Stimulated activated CD8-positive, alpha-beta memory T cell treated with anti-CD3 and anti-CD28 coated beads, Interleukin-15, amount 100 ng/mL, for 1 hour (primary cell): ENCODE data around the gene AATF.

ENCODE experiments used
- DNase-seq: peaks from one replicate; pipeline ENCODE4 v3.0.0-alpha.2; 2020; ENCODE audit warnings: low read depth

Gene AATF

DNA sequence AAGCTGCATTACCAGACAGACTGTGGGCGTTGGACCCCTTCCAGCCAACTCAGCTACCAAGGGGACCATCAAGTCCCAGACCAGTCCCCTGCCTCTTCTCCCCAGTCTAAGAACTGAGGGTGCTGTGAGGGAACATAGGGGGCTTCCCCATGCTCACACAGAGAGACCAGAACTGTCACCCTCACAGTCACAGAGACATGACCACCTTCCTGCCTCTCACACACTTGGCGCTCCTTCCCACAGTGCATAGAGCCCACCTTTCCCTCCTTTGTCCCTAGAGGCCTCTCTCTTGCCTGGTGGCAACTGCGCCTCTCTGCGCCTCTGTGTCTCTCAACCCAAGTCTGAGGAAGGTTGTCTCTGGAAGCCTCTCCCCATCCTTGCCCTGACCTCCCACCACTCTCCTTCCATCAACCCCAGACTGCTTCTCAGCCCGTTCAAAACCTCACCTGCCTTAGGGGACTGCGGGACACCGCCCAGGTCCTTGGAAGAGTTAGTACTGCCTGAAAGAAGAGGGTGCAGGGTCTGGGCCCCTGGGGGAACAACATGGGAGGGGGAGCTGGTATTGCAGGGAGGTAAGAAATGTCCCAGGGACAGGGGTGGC, 17.6 kb upstream of the AATF start:
- no peak for DNase-seq

DNA sequence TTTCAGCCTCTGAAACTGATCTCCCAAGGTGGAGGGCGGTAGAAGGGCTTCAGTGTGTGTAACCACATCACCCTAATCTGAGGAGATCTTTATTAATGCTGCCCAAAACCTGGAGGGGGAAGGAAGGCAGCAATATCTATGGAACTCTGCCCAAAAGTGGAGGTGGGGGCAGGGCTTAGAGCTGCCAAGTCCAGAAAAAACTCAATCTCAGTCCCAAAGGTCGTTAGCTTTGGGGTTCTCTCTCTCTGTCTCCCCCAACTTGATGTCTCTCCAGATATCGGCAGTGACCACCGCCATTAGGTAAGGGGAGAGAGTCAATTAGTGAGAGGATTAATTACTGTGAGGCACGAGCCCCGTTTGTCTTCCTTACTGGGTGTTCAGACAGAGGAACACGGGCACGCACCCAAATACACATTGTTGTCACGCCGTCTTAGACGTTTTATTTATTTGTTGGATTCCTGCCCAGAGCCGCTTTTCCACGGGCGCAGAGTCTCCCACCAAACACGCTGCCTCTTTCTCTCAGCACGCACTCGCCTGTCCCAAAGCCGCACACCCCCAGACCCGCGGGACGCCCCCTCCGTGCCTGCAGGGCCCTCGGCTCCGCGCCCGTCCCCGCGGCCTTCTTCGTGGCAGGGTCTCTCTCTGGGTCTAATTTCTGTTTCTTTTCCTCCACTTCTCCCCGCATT, 16.9 kb upstream of the AATF start:
- no peak for DNase-seq

DNA sequence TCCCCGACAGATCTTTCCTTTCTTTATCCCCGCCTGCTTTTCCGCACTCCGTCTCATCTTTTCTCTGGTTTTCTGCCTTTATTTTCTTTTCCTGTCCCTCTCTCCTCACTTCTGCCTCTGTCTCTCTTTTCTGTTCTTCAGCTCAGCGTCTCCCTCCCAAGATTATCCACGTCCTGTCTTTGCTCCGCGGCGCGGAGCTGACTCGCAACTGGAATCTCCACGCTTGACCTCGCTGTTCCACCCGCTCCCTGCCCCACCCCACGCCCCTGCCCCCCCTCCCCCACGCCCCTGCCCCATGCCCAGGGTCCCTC, 16.4 kb upstream of the AATF start:
- DNase-seq, result no peak

DNA sequence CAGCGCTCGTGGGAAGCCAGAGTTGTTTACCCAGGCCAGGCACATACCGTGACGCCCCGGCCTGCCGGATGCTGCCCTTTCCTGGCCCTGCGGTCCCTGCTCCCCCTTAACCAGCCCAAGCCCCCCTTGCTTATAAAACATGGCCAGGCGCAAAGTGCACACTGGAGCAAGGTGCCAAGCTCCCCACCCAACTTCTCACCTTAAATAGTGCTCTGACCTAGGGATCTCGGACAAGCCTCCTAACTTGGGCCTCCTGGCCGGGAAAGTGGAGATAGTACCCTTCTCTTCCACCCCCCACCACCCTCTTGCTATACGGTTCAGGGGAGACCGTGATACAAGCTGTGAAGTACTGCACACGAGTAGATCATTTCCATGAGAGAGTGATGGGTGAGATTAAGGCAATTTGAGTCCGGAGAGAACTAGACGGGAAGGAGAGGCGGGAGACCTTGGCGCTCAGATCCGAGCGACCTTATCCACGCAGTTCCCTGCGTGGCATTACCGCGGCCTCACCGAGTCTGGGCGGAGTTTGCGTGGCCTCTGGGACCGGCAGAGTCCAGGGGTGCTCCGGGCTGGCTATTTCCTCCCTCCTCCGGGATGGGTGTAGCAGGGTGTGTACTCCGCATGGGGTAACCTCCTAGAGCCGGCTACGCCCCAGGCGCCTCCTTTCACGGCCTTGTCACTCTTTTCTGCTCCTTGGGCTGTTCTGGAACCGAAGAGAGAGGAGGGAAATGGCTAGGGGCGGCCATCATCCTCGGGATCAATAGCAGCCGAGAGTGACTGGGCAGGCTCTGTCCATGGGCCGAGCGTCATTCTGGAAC, 15.9 kb upstream of the AATF start:
- DNase-seq, result no peak

DNA sequence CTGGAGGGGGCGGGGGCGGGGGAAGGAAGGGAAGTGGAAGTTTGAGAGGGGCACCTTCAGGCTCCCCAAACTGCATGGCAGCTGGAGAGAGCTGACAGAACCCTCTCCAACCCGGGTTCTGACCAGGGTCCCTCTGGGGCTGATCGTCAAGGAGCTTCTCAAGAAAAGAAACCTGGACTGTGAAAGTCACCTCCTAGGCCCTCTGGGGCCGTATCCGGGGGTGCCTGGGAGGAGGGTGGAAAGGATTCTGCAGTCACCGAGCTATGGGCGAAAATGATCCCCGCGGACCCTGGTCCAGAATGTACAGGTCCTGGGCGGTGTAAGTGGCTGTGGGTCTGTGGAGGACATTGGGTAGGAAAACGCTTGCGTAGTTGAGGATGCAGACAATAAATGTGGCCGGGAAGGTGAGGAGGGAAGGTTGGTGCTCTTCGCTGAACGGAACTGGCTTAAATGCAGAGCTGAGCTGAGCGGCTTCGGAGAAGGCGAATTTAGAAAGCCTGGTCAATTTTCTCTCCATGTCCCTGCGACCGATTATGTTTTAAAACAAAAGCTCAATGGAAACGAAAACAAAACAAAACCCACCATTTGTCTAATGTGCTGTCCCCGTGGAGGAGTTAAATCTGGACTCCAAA, 15.1 kb upstream of the AATF start:
- DNase-seq, result no peak

DNA sequence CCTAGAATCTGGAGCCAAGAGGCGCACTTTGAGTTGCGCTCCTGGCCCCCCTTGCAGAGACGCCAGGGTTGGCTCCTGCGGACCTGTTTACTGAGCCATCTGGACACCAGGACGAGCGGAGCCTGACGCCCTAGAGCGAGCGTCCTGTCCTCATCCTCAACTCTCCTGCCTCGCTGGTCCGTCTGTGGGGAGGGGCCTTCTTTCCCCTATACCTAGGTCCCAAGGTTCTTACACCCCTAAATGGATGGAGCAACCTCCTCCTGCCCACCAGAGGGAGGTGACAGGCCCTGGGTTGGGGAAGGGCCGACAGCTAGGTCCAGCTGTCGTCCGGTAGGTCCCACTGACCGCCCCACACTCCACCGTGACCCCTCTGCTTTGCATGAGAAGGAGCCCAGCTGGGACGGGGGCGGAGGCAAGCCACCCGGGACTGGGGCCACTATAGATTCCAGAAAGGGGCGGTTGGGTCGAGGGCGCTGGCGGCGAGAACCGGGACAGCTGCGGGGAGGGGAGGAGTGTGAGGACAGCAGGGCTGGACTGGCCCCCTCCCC, 14.5 kb upstream of the AATF start:
- no peak for DNase-seq

DNA sequence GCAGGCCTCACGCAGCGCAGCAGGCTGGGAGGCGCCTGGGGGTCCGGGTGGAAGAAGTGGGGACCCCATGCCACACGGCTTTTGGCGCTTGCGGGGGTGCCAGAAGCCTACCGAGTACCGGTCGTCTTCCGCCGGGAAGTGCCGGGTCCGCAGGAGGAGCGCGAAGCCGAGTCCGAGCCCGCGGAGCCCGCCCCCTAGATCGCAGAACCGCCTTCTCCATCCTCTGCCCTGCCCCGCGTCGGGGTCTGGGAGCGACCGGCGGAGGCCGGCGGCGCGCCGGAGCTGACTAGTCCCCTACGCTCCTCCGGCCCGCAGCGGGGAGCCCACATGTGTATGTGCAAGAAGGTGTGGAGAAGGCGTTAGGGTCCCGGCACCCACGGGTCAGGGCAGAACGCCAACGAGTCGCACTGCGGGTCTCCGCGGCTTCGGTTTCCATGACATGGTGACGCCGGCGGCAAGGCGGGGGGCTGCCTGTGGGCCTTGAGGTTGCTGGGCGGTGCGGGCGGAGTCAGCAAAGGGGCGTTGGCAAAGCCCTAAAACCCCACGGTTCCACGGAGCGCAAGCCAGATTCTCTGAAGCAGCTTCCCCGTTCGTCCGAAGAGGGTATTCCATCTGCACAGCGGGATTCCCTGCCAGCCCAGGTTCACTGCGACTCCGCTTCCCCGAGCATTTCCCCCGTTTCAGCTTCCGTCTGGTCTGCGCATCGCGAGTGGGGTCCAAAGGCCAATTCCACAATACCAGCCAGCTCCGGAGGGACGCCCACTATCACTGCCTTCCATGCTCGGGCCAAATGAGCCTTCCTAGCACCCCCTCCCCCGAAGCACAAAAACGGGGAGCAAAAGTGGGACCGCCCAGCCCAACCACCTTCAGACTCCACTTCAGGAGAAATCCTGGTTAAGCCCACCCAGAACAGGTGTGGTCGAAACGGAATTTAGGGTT, 13.8 kb upstream of the AATF start:
- DNase-seq, result no peak

DNA sequence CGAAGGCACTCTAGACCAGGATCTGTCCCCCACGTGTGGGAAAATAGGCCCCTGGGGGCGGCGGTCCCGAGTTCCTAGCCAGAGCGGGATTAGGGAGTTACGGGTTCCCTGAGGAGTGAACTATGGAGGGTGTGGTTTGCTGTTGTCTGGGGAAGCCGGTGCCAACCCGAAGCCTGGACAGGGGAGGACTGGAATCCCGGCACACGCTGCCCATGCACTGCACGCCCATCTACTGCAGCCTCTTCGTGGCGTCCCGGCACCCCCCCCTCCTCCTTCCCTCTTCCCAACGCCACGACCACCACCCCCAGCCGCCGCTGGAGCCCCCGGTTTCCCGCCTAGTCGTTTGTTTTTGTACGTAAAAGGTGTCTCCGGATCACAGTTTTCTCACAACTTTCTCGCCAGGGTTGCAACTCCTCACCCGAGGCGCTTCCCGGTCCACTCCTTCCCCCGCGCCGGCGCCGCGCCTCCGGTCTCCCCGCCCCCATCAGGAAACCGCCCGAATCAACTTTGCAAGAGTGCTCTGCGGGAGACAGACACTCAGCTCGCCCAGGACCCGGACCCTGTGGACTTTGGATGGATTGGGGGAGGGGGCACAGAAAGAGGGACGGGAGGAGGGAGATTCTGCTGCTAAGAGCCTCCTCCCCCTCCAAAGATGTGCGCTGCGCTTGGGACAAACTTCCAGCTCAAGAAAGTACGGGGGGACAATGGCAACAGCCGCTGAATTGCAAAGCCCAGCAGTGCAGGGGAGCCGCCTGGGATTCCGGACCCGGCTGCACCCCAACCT, 12.9 kb upstream of the AATF start:
- DNase-seq, result no peak

DNA sequence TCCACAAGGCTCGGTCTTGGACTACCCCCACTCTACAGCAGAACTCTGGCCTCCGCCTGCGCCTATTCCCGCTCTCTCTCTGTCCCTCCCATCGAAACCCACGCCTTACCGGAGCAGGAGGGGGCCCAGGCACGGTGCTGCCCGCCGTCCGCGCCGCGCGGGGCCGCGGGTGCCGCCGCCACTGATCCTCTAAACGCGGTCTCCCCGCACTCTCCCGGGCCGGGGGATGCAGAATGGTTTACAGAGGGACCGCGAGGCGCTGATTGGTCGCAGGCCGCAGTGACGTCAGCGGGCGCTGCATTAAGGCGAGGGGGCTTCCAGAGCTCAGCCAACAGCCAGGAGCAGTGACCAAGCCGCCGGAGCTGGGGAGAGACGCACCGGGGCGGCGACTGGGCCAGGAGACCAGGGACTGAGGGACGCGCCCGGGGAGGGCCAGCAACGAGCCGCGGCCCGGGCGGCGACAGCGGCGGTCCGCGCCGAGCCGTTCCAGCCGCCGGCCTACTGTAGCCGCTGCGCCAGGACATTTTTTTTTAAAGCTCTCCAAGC, 12.2 kb upstream of the AATF start:
- DNase-seq, result no peak

DNA sequence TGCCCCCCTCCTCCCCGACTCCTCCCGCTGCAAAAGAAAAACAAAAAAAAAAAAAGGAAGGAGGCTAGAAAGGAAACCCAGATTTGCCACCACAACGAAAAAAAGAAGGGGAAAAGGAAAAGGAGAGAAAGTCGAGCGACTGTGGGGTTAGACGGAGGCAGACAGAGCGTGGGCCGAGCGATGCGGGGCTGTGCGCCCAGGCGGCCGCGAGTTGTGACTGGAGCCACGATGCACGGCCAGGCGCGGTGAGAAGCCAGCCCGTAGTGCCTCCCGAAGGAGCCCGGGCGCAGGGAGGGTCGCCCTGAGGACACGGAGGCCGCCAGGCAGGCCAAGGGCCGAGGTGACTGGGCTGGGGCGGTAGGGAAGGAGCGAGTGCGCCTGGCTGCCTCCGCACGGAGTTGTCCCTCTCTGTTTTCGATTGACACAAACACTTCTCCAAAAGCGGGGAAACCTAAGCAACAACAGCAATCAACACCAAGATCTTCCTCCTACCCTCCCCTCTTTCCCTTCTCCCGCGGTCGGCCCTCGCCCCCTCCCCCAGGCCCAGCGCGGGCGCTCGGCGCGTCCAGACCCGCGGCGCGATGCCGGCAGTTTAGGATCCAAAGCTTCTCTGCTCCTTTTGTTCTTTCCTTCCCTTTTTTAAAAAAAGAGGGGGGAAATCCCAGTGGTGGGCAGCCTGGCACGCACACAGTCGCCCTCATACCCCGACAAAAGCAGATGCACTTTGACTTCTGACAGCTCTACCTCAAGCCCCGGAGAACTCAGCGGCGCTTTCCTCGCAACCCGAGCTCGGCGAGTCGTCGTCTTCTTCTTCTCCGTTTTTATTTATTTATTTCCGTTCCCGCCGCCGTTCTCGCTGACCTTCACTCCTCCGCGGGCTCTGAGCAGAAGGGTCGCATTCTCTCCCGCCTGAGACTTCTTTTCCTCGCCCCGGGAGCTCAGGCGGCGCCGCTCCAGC, 11.5 kb upstream of the AATF start, which contains the start of gene LHX1:
LHX1 (plus strand) TSS at position 475 of the 958 bp plus-strand sequence. CDS start 723 bp downstream, outside the sequence.
- no peak for DNase-seq

DNA sequence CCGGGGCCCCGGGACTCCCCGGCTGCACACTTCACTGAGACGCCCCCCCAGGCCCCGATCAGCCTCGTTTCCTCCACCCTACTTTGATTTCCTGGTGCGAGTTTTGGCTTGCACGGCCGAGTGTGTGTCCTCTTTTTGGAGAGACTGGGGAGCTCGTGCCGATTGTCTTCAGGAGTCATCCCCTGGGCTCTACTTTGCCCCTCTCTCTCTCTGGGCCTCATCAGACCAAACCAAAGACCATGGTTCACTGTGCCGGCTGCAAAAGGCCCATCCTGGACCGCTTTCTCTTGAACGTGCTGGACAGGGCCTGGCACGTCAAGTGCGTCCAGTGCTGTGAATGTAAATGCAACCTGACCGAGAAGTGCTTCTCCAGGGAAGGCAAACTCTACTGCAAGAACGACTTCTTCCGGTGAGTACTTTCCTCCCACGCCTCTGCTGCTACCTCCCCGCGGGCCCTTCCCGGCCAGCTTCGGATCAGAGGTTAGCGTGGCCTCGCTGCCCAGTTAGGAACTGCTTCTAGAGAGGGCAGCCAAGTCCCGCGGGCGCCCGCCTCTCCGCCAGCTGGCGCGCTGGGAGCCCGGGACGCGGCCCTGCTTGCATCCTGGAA, 10.7 kb upstream of the AATF start:
- no peak for DNase-seq

DNA sequence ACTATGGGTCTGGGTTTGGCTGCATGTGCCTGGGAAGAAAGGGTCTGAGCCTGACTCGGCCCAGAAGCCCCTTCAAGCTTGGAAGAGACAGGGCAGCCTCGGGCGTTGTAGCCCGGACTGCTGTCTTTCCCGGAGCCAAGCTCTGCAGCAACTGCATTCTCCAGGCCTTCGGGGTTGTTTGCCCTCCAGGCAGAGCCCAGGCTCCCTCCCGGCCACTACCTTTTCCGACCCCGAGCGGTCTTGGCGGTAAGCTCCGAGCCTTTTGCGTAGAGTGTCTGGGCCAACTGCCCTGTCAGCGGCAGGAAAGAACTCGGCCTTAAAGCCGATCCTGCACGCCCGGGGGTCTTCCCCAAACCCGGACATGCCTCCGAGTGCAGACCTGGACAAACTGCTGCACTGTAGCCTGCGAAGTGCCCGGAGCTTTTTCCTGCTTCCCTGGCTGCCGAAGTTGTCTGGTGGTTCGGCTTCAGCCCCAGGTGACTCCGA, 10.1 kb upstream of the AATF start:
- DNase-seq, result no peak

DNA sequence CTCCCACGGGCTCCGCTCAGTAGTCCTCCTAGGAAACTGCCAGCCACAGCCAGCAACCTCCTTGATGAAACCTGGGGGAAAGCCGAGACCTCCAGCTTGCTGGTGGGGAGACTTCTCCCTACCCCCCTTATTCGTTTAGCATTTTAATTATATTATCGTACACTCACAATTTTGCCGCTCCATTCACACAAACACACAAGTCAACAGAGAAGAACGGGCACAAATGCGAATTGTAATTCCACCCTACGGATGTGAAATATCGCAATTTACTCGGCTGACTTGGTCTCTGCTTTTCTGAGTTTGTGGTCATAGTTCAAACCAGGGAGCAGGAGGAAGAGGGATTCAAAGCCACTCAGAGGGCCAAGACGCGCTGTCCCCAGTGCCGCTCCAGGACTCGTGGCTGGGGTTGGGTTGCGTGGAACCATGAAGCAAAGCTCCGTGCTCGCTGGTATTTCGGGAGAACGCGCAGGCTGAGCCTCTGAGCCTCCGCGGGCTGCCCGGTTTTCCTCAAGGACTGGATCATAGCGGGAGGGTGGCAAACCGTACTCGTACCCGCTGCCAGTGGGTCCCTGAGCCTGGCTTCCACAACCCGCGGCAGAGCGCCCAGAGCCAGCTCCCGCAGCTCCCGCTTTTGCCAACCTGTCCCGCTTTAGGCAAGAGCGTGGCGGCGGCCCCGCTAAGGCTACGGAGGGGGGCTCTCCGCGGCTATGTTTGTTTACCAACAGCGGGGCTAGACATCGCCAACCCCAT, 9.5 kb upstream of the AATF start:
- DNase-seq, result no peak

DNA sequence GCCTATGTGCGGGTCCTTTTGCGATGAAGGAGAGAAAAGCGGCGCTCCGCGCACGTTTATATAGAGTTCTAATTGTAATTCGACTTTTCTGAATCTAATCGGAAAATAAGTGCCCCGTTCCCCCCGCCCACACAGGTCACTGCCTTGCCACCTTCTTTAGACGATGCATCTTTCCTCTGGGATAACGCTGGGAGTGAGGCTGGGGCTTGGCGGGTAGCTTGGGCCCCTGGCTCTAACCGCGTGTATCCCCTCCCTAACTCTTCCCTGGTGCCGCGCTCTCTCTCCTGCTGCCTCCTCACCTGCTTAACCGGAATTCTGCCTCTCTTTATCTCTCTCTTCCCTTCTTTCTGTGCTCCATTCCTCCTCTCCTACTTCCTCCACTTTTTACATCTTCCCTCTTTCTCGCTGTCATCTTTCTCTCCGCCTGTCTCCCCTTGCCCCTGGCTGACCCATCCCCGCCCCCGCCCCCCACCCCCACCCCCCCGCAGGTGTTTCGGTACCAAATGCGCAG, 8.9 kb upstream of the AATF start:
- no peak for DNase-seq

DNA sequence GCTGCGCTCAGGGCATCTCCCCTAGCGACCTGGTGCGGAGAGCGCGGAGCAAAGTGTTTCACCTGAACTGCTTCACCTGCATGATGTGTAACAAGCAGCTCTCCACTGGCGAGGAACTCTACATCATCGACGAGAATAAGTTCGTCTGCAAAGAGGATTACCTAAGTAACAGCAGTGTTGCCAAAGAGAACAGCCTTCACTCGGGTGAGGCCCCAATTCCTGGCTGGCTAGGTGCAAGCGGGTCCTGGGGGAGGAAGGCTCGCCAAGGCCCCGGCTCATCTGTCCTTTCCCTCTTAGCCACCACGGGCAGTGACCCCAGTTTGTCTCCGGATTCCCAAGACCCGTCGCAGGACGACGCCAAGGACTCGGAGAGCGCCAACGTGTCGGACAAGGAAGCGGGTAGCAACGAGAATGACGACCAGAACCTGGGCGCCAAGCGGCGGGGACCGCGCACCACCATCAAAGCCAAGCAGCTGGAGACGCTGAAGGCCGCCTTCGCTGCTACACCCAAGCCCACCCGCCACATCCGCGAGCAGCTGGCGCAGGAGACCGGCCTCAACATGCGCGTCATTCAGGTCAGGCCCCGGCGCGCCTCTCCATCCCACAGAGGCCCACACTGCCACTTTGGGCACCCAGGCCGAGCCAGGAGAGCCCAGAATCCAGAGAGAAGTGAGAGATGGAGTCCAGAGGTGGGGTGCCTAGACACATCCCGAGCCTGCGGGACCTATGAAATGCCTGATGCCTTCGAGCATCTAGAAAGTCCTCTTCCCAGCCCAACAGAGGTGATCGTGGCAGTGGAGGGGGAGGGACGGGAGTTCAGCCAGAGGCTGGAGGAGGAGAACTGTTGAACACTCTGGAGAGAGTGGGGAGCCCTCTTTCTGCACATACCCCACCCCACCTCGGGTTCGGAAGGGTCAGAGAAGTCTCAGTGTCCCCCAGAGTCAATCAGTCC, 8.2 kb upstream of the AATF start:
- DNase-seq, result no peak

DNA sequence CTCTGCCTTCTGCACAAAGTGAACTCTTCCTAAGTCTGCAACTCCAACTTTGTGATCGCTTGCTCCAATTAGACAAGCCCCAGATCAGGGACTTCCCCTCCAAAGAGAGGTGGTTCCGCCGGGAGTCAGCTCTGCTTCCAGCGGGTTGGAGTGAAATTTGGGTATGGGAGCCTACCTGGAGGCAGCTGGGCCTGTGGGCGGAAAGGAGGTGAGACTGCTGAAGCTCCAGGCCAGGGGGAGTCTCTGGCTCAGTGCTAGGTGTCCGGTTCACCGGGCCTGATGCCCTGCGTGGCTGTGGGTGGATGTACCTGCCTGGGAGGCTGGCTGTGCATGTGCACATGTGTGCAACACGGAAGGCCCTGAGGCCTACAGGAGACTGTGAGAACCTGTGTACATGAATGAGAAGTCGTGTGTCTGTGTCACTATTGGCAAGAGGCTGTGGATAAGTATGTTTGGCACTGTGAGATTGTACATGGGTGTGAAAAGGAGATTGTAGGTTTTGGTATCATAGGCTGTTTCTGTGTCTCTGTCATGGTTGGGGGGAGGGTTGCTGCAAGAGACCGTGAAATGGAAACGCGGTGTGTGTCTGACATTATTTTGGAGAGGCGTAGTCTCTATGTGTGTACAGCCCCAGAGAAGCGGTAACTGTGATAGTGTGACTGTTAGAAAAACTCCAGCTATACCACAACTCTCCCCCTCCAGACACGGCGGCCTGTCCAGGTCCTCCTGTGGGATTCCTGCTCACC, 7.3 kb upstream of the AATF start:
- no peak for DNase-seq
